KOPT-K1 (cell line): ENCODE measurements around the gene PLXDC2.
"Not testable (repeated sequence)": the region's sequence is repeated elsewhere in the genome, so short reads cannot be mapped to it uniquely, and the experiment has no call there.

Source experiments
- H3K27ac ChIP-seq: fragments of 200-600 bp; sonication (generic); 2 replicates; pipeline ENCODE4 v1.5.1; 2016; ENCODE audit warnings: antibody characterized with exemption, mild to moderate bottlenecking, low read depth, low read length; ENCODE audit not compliant: poor library complexity, severe bottlenecking
- H3K36me3 ChIP-seq: fragments of 200-600 bp; sonication (generic); 2 replicates; pipeline ENCODE4 v1.5.1; 2017; ENCODE audit warnings: antibody characterized with exemption, mild to moderate bottlenecking, low read length, moderate library complexity; ENCODE audit not compliant: insufficient read depth
- H3K9me3 ChIP-seq: fragments of 200-600 bp; sonication (generic); 2 replicates; pipeline ENCODE4 v1.5.1; 2017; ENCODE audit warnings: antibody characterized with exemption, low read length, mild to moderate bottlenecking; ENCODE audit not compliant: insufficient read depth, poor library complexity, severe bottlenecking

The PLXDC2 gene

DNA sequence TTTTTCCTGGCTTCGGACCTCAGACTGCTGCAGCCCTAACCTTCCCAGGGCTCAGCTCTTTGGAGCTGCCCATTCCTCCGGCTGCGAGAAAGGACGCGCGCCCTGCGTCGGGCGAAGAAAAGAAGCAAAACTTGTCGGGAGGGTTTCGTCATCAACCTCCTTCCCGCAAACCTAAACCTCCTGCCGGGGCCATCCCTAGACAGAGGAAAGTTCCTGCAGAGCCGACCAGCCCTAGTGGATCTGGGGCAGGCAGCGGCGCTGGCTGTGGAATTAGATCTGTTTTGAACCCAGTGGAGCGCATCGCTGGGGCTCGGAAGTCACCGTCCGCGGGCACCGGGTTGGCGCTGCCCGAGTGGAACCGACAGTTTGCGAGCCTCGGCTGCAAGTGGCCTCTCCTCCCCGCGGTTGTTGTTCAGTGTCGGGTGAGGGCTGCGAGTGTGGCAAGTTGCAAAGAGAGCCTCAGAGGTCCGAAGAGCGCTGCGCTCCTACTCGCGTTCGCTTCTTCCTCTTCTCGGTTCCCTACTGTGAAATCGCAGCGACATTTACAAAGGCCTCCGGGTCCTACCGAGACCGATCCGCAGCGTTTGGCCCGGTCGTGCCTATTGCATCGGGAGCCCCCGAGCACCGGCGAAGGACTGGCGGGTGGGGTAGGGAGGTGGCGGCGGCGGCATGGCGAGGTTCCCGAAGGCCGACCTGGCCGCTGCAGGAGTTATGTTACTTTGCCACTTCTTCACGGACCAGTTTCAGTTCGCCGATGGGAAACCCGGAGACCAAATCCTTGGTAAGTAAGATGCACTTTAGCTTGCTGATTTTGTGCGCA lies at the start of gene PLXDC2:
TSS of gene PLXDC2 (plus strand) at position 22 of the 820 bp plus-strand sequence.
- H3K27ac ChIP-seq: no peak within 1 kb of the TSS
- peaks cover 10% of the 10 kb centered on the region for H3K9me3 ChIP-seq
- no peaks in the 10 kb centered on the region for H3K36me3 ChIP-seq

DNA sequence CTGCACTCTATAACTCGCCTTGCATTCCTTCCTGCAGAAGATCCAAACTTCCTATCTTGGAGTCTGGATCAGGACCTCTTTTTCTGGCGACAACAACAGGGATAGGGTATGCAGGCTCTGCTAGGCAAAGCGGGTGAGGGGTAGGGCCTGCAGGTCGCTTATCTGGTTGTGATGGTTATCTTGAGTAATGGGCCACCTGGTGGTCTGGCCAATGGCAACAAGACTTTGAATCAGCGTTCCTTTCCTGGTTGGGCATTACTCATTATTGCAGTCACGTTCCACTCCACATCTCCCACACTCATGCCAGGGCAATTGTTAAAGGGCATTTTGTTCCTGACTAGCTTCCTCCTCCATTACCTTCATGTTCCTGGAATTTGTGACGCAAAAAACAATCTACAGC lies 48.4 kb upstream of the PLXDC2 start:
- Histone ChIP-seq H3K27ac (no peak overlapping the region), H3K9me3 (no peaks in the 10 kb centered on the region), H3K36me3 (no peaks in the 10 kb centered on the region)

DNA sequence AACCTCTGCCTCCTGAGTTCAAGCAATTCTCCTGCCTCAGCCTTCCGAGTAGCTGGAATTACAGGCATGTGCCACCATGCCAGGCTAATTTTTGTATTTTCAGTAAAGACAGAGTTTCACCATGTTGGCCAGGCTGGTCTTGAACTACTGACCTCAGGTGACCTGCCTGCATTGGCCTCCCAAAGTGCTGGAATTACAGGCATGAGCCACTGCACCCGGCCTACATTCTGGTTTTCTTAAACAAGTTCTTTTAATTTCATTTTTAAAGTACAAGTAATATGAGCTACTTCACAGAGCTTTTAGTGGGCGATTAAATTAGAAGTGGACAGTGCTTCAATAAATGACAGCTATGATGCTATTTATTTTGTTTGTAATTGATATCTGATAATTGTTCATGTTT lies 46.4 kb upstream of the PLXDC2 start:
- not testable (repeated sequence) for H3K36me3 ChIP-seq, H3K27ac ChIP-seq, H3K9me3 ChIP-seq

DNA sequence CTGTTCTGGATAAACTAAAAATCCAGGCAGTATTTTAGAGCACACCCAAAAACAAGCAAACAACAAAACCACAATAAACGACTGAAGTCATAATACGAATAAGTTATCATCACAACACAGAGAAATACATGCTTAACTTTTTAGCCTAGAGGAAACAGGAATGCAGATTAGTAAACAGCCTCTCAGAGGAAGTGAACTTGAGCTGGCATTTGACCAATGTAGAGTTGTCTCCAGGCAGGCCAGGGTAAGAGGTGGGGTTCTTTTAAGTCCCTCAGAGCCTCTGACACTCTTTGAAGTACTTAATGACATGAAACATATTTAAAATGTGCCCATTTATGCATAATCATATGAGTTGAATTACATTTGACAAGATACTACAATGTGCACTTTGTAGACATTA lies 43.3 kb upstream of the PLXDC2 start:
- H3K9me3 ChIP-seq: no peaks in the 10 kb centered on the region
- no peak overlapping the region for H3K27ac ChIP-seq
- no peaks in the 10 kb centered on the region for H3K36me3 ChIP-seq

DNA sequence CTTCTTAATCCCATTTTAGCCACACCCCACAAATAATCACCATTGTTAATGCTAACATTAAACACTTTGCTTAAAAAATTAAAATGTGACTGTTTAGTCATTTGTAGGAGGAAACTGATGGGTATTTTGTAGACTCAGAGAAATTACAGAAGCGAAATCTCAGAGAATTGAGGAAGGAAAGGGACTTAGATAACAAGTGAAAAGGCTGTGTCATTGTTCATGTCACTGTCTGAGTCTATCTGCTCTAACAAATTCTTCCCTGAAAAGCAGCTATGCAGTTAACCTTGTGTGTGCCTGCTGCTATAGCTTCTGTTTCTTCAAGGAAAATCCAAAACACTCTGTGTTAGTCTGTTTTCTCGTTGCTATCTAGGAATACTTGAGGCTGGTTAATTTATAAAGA lies 40.9 kb upstream of the PLXDC2 start:
- no peaks in the 10 kb centered on the region for H3K9me3 ChIP-seq
- H3K27ac ChIP-seq: no peak overlapping the region
- no peaks in the 10 kb centered on the region for H3K36me3 ChIP-seq

DNA sequence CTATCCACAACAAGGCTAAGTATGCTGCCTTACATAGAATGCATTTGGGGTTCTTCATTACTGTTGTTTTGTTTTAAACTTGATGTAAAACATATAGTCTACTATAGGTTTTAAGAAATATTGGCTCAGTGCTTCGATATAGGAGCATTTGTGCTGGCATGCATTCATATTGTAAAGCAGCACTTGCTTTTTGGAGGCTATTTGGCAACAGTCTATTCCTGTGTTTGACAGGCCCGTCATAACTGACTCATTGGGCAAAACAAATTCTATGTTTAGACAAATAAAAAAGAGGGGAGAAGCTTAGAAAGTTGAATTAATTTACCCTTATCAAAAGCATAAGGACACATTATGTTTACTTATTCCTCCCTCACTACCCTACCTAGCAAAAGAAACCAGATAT lies 38.4 kb upstream of the PLXDC2 start:
- no peaks in the 10 kb centered on the region for H3K9me3 ChIP-seq

DNA sequence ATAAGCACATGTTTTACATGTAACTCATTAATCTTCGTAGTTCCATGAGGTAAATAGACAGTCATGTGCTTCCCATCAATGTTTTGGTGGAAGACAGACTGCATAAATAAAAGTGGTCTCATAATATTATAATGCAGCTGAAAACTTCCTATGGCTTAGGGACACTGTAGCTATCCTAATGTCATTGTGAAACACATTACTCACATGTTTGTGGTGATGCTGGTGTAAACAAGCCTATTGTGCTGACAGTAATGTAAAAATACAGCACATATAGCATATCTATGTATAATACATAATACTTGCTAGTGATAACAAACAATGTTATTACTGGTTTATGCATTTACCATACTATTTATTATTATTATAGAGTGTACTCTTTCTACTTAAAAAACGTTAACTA lies 37.2 kb upstream of the PLXDC2 start:
- no peak overlapping the region for H3K27ac ChIP-seq
- H3K36me3 ChIP-seq: no peaks in the 10 kb centered on the region
- H3K9me3 ChIP-seq: no peaks in the 10 kb centered on the region

More for the DNA sequence above, 38.4 kb upstream of the PLXDC2 start:
- no peaks in the 10 kb centered on the region for H3K36me3 ChIP-seq
- no peak overlapping the region for H3K27ac ChIP-seq

DNA sequence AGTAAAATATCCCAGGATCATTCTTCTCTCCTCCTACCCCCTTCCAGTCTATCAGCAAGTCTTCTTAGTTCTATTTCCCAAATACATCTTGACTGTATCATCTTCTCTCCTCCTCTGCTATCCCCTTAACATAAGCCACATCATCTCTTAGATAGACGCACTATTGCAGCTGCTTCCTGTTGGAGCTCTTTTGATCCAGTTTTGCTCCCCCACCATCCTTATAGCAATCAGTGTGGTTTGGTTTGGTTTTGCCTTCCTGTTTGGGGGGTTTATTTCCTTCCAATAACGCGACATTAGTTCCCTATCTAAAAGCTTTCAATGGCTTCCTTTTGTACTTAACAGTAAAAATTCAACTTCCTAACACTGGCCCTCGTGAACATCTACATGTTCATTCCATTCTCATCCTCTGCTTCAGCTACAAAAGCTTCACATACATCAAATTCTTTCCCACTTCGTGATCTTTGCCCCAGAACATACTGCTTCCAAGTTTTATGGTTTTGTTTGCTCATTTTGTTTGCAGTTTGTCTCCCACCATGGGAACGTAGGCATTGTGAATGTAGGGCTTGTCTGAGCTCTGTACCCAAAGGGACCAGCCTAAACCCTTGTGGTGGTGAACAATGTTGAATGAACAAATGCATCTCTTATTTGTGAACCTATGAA lies 33.7 kb upstream of the PLXDC2 start:
- no peaks in the 10 kb centered on the region for H3K9me3 ChIP-seq
- H3K36me3 ChIP-seq: no peaks in the 10 kb centered on the region
- H3K27ac ChIP-seq: no peak overlapping the region

DNA sequence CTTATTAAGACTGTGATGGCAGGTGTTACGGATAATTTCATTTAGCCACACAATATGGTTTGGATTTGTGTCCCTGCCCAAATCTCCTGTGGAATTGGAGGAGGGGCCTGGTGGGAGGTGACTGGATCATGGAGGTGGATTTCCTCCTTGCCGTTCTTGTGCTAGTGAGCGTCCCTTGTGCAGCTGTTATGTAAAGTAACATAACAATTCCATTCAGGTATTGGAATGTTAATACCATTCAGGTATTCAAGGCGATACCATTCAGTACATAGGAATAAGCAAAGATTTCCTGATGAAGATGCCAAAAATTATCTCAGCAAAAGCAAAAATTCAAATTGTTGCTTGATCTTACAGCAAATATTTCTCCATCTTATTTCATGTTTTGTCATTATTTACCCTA lies 32.5 kb upstream of the PLXDC2 start:
- no peaks in the 10 kb centered on the region for H3K9me3 ChIP-seq
- no peak overlapping the region for H3K27ac ChIP-seq
- H3K36me3 ChIP-seq: no peaks in the 10 kb centered on the region

DNA sequence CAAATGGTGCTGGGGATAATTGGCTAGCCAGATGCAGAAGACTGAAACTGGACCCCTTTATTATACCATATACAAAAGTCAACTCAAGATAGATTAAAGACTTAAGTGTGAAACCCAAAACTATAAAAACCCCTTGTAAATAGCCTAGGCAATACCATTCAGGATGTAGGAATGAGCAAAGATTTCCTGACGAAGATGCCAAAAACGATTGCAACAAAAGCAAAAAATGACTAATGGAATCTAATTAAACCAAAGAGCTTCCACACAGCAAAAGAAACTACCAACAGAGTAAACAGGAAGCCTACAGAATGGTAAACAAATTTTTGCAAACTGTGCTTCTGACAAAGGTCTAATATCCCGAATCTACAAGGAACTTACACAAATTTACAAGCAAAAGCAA lies 30.9 kb upstream of the PLXDC2 start:
- H3K27ac ChIP-seq: no peak overlapping the region
- no peaks in the 10 kb centered on the region for H3K36me3 ChIP-seq
- no peaks in the 10 kb centered on the region for H3K9me3 ChIP-seq

DNA sequence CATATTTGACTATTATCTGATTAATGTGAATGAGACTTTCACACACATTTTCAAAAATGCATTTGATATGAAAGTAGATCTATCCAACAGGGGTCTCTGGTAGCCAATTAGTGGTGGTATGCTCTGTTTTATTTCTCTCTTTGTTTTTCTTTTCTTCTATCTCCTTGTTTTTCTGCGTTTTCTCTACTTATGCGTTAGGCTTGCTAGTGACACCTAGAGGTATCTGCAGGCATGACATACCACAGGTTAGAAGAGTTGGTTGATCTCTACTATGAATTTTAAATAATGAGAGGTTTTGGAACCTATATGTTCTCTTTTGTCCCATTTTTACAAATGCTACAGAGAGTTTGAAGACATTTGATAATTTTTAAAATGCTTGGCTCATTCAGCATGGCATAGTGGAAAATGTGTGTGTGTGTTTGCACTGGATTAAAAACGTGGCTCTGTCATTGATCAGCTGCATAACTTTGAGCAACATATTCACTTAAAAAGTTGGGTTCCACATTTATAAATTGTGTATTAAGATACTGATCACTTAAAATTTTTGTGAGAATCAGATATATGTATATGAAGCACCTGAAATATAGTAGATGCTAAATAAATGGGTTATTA lies 28.1 kb upstream of the PLXDC2 start:
- Histone ChIP-seq H3K9me3 (no peaks in the 10 kb centered on the region), H3K27ac (no peak overlapping the region), H3K36me3 (no peaks in the 10 kb centered on the region)

DNA sequence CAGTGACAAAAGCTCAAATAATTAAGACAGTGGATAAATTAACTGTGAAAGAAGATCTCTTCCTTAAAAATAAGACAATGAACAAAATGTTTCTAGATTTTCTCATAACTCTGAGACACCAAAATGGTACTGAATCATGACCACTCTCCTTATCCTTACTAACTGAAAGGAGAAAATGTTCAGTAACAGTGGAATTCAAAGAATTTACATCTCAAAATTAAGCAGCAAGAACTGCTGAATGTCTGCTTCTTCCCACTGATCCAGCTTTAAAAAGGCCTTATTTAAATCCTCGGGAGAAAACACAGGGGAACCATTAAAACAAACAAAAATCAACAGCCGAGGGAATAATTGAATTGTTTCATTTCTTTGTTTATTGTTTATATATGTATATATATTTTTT lies 27.3 kb upstream of the PLXDC2 start:
- Histone ChIP-seq H3K27ac (no peak overlapping the region), H3K36me3 (no peaks in the 10 kb centered on the region), H3K9me3 (no peaks in the 10 kb centered on the region)

DNA sequence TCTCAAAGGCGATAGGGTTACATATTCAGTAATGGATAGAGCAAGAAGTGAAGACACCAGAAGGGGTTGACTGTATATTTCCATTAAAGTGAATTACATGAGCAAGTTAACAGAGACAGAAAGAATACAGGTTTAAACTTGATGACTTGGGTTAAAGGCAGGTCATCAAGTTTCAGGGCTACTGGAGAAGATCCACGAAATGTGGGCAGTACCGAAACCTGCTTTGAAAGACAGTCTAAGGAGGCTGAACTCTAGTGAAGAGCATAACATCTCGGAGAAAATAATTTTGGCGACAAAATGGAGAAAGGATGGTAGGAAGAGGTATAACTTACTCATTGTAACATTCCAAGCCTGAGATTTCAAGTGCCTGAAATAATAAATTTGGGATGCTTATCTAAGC lies 26.6 kb upstream of the PLXDC2 start:
- Histone ChIP-seq H3K27ac (no peak overlapping the region), H3K36me3 (no peaks in the 10 kb centered on the region), H3K9me3 (no peaks in the 10 kb centered on the region)

DNA sequence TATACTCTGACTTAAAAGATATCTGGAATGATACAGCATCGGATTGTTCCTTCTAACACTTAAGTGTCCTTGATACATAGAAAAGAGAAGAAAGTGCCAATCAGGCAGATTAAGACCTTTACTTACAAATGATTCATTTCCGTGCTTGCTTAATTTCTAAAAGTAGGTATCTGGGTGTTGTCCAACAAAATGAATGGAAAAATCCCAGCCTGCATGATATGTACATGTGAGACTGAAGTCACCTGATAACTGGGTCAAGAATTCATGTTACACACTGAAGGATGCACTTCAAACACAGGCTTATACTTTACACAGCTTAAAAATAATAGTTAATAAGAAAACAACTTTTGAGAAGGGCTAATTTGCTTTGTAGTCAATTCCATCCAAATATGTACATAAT lies 25.2 kb upstream of the PLXDC2 start:
- Histone ChIP-seq H3K36me3 (no peaks in the 10 kb centered on the region), H3K27ac (no peak overlapping the region)

DNA sequence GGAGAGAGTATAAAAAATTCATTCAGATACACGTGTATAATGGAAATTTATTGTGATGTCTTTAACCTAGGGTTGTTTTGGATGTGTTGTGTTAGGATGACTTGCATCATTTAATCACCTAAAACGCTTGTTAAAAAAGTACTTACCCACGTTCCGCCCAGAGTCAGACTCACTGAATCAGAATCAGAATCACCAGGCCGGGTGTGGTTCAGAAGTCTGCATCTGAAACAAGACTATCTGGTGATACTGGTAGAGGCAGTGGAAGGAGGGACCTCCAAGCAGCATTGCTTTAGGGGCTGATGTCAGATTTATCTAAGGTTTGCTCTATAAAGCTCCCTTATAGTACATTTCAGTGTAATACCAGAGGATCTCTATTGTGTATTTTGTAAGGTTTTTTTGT lies 20.5 kb upstream of the PLXDC2 start:
- no peaks in the 10 kb centered on the region for H3K9me3 ChIP-seq
- no peak overlapping the region for H3K27ac ChIP-seq
- H3K36me3 ChIP-seq: no peaks in the 10 kb centered on the region

More for the DNA sequence above, 25.2 kb upstream of the PLXDC2 start:
- no peaks in the 10 kb centered on the region for H3K9me3 ChIP-seq
